Stimulated activated memory B cell treated with anti-CD40 and anti-IgM and Interleukin-4, amounts not matched to agents 10 μg/mL and 1 μg/mL and 100 μg/mL, for 72 hours (primary cell): ENCODE measurements around the gene TSPAN9.
A peak's percentile ranks its signal among the peaks of the same experiment; 100 is the strongest.

ENCODE experiments used
- ATAC-seq: fragments of 150-1000 bp; cut with Tn5 transposase; 2 replicates; pipeline ENCODE4 v1.10.0; 2021
- H3K27ac Mint-ChIP-seq: one replicate; pipeline ENCODE4 v1.8.0; 2022; ENCODE audit warnings: mild to moderate bottlenecking, mixed read lengths
- H3K27me3 Mint-ChIP-seq: one replicate; pipeline ENCODE4 v1.8.0; 2022; ENCODE audit warnings: mixed read lengths
- H3K36me3 Mint-ChIP-seq: one replicate; pipeline ENCODE4 v1.8.0; 2022; ENCODE audit warnings: mixed read lengths
- H3K4me1 Mint-ChIP-seq: one replicate; pipeline ENCODE4 v1.8.0; 2022; ENCODE audit warnings: mixed read lengths
- H3K4me3 Mint-ChIP-seq: one replicate; pipeline ENCODE4 v1.8.0; 2022; ENCODE audit warnings: mild to moderate bottlenecking, moderate library complexity, mixed read lengths
- H3K9me3 Mint-ChIP-seq: one replicate; pipeline ENCODE4 v1.8.0; 2022; ENCODE audit warnings: mixed read lengths

The TSPAN9 gene

DNA sequence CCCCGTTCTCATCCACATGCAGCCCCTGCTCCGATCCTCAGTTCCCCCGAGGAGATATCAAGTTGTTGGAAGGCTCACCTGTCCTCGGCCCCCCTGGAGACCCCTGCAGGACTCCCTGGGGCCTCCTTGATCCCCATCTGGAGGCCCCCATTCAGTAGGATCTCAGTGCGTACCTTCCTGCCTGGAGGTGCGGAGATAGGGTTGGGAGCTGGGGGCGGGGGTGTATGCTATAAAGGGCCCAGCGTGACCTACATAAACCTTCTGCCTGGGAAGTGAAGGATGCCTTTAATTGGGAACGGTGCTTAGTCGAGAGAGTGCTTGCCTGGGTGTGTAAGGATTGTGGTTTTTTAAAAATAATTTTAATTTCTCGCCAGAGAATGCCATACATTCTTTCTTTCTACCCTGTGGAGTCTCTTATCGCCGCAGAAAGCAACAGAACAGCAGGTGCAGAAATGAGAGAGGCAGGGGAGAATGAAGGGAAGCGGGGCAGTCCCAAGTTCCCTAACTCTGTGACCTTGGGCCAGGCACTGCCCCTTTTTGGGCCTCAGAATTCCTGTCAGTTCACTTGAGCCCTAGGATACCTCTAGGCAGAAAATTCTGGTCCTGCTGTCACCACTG lies 153.7 kb downstream of the TSPAN9 start:
- Mint-ChIP-seq H3K27me3 (peaks cover 12% of the 10 kb centered on the region), H3K4me1 (peaks cover 47% of the 10 kb centered on the region), H3K36me3 (no peaks in the 10 kb centered on the region), H3K27ac (peak overlapping the region; percentile 20), H3K9me3 (peaks cover 4% of the 10 kb centered on the region), H3K4me3 (no peak overlapping the region)
- no peak for ATAC-seq

DNA sequence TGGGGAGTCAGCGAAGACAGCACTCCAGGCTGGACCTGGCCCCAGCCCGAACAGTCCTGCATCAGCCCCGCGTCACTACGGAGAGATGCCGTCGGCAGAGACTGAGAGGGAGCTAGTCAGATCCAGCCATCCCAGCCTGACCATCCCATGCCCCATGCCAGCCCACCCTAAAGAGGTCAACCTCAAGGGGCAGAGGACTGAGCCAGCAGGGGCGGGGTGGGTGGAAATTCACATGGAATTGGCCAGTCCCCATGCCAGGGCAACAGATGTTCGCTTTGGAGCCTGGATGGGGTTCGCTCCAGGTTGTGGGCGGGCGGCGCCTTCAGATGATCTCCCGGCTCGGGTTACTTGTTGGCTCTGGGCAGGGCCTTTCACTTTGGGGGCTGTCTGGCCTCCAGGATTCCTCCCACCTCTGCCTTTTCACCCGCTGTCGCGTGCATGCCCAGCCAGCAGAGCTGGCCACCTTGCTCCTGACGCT lies 154.3 kb downstream of the TSPAN9 start:
- H3K9me3 Mint-ChIP-seq: peaks cover 4% of the 10 kb centered on the region
- H3K27me3 Mint-ChIP-seq: peaks cover 12% of the 10 kb centered on the region
- H3K4me3 Mint-ChIP-seq: no peak overlapping the region
- ATAC-seq: no peak
- no peak overlapping the region for H3K27ac Mint-ChIP-seq
- H3K36me3 Mint-ChIP-seq: no peaks in the 10 kb centered on the region
- peaks cover 43% of the 10 kb centered on the region for H3K4me1 Mint-ChIP-seq

DNA sequence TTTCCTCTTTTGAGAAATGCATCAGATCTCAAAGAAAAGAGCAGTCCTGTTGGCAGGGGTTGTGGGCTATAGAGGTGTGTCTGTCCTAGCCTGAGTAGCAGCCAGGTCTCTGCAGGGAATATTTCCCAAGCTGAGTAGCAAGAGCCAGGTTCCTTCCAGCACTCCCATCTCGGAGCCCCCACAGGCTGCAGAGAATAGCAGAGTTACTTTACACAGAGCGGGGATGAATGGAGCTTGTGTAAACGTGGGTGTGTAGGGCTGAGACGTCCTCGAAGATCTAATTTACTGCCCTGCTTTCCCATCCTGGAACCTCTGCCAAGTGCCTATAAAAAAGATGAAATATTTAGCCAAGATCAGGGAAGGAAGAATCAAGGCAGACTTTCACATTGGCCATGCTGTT lies 156.6 kb downstream of the TSPAN9 start:
- H3K36me3 Mint-ChIP-seq: no peaks in the 10 kb centered on the region
- peaks cover 22% of the 10 kb centered on the region for H3K4me1 Mint-ChIP-seq
- ATAC-seq: no peak
- H3K4me3 Mint-ChIP-seq: no peak overlapping the region
- H3K9me3 Mint-ChIP-seq: peaks cover 3% of the 10 kb centered on the region
- H3K27me3 Mint-ChIP-seq: peaks cover 12% of the 10 kb centered on the region
- no peak overlapping the region for H3K27ac Mint-ChIP-seq

DNA sequence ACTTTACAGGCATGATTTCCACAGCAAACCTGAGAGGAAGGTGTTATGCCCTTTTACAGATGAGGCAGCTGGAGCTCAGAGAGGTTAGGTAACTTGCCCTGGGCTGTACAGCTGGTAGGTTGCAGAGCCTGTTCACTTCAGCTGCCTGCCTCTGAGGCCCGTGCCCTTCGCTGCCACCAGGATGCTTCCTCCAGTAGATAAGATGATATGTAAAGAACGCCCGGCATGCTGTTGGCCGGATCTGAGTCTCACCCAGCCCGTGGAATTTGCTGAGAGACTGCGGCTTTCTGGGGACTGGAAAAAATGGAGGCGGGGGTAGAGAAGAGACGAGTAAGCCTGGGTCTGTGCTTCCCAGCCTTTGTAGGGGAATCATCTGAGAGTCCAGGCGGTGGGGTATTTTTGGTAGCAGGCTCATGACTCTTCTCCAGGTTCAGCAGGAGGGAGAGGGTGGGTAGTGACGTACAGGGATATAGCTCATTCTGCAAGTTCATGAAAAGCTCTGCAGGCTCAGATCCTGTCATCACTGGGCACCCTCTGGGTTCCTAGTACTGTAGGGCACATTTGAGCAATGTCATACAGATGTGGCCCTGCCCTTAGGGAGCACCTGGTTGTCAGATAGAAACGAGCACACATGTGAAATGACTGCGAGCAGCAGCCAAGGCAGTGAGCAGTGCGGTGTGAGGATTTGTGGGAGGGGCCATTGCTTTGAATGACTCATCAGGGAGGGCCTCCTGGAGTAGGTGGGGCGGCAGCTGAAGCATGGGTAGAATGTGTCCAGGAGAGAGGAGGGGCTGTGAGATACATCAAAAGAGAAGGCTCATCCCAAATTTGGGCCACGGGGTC lies 159.4 kb downstream of the TSPAN9 start:
- Mint-ChIP-seq H3K27ac (no peak overlapping the region), H3K4me1 (no peaks in the 10 kb centered on the region), H3K27me3 (peaks cover 12% of the 10 kb centered on the region), H3K36me3 (no peaks in the 10 kb centered on the region), H3K4me3 (no peak overlapping the region), H3K9me3 (no peaks in the 10 kb centered on the region)
- peak; percentile 75 for ATAC-seq

DNA sequence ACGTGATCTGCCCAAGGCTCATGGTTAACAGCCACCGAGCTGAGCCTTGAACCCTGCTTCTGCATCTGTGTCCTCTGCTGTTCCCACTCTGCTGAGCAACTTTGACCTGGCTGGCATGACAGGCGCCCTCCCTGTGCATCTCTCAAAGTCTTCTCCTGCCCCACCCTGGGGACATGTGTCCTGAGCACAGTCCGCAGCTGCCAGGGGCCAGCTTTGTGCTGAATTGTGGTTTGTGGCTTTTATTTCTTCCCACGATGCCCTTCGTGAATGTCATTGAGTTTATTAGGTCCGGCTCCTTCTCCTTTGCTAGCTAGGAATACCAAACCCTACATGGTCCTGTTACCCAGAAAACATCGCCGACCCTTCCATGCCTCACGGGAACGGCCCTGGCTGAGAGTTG lies 161.0 kb downstream of the TSPAN9 start:
- ATAC-seq: no peak
- Mint-ChIP-seq H3K36me3 (no peaks in the 10 kb centered on the region), H3K4me3 (no peak overlapping the region), H3K9me3 (no peaks in the 10 kb centered on the region), H3K4me1 (no peaks in the 10 kb centered on the region), H3K27me3 (peaks cover 12% of the 10 kb centered on the region), H3K27ac (no peak overlapping the region)

DNA sequence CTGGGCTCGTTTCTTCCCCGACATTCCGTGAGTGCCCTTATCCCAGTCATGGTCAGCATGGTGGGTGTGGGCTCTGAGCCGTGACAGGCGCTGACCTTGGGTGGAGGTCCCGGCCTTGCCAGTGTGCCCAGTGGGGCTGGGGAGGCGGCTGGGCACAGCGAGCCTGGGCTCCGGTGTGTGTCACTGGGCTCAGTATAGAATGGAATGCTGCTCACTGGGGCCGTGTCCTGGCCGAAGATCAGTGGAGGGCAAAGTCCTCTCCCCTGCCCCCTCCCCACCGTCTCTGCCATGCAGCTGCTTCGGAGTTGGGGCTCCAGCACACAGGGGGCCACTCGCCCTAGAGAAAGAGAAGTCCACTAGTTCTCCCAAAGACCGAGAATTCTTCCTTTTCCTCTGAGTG lies 164.4 kb downstream of the TSPAN9 start:
- Mint-ChIP-seq H3K9me3 (no peaks in the 10 kb centered on the region), H3K27me3 (no peaks in the 10 kb centered on the region), H3K4me1 (no peaks in the 10 kb centered on the region), H3K27ac (no peak overlapping the region), H3K4me3 (no peak overlapping the region), H3K36me3 (no peaks in the 10 kb centered on the region)
- no peak for ATAC-seq

DNA sequence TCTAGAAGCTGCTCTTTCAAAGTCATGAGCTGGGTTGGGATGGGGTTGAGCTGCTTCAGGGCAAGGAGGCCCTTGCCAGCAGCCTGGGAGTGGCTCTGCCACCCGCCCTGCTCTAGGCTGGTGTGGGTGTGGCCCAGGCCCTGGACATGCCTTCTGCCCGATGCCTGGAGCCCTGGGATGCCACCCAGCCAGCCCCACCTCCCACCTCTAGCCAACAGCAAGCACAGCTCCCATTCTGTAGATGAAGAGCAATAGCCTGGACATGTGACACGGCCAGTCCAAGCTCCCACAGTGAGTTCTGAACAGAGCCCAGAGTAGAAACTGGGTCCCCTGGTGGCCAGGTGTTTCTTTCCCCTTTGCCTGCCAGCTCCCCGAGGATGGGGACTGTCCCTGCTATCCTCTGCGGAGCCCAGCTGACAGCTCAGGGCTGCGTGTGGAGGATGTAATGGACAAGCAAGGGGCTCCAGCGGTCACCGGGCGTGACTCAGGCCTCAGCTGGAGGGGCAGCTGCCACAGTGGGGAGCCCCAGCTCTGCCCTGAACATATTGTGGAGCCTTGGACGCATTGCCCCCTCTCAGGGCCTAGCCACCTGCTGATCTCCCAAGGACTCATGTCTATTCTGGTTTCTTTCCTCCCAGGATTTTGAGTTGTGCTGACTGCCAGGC lies 165.2 kb downstream of the TSPAN9 start:
- ATAC-seq: no peak
- Mint-ChIP-seq H3K4me1 (no peaks in the 10 kb centered on the region), H3K27me3 (no peaks in the 10 kb centered on the region), H3K4me3 (no peak overlapping the region), H3K36me3 (no peaks in the 10 kb centered on the region), H3K27ac (no peak overlapping the region), H3K9me3 (no peaks in the 10 kb centered on the region)

DNA sequence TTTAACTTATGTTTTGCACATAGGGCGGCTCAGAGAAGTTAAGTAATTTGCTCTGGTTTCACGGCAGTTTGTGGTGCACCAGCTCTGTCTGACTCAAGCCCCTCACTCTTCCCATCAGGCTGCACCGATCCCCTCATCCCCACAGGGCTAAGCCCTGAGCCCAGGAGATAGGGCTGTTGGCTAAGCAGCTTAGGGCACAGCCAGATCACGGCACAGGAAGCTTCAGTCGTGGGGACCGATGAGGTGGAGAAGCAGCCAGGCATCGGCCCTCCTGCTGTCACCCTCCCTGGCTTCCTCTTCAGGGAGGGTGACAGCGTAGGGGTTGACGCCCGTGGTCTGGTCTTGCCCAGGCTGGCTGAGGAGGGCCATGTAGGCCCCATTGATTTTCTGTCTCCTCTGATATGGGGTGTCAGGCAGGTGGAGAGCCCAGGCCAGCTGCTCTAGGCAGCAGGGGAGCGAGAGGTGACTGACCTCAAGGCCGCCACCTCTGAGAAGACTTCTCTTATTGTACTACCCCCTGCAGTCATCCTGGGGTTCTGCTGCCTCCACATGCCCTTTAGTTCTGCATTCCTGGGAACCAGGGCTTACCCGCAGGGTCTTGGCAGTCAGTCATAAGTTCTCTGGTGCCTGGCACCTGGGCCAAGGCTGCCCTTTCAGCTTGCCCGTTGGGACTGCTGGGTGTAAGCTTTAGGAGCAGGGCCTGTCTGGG lies 166.4 kb downstream of the TSPAN9 start:
- Mint-ChIP-seq H3K36me3 (no peaks in the 10 kb centered on the region), H3K9me3 (no peaks in the 10 kb centered on the region), H3K27ac (no peak overlapping the region), H3K4me3 (no peak overlapping the region), H3K4me1 (peaks cover 9% of the 10 kb centered on the region), H3K27me3 (no peaks in the 10 kb centered on the region)
- ATAC-seq: peak; percentile 5

DNA sequence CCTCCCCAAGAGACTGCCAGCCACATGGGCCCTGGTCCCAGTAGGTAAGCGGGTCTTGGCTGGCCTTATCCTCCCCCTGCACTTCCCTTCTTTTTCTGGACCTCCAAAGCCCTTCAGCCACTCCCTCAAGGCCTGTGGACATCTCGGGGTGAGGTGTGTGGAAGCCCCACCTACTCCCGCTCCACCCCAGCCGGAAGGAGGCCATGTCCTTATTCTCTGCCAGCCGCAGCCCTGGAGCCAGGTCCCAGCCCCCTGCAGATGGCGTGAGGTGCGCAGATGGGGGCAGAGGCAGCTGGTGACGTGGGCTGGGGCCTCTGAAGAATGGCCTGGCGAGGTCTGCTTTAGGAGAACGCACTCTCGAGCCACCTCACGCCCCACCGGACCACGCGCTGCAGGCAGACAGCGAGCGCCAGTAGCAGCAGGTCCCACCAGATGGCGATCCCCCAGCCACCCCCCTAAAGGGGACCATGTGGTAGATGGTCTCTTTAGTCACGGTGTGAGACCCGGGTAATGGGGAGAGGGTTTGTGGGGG lies 167.1 kb downstream of the TSPAN9 start:
- no peak for ATAC-seq
- Mint-ChIP-seq H3K27me3 (peaks cover 7% of the 10 kb centered on the region), H3K4me3 (no peak overlapping the region), H3K4me1 (peaks cover 17% of the 10 kb centered on the region), H3K9me3 (no peaks in the 10 kb centered on the region), H3K36me3 (no peaks in the 10 kb centered on the region), H3K27ac (no peak overlapping the region)

DNA sequence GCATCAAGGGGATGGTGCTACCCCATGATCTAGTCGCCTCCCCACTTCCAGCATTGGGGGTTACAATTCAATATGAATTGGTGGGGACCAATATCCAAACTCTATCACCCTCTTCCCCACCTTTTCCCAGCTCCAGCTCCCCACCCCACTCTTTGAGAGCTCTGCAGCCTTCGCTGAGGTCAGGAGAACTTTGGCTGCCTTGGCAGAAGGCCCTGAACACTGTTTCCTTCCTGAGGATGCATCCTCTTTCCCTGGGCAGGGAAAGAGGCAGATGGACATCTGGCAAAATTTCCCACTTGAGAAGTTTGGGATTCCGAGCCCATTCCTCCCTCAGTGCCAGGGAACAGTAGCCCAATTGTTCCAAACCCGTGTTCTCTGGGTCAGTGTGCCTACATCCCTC lies 169.1 kb downstream of the TSPAN9 start:
- no peaks in the 10 kb centered on the region for H3K9me3 Mint-ChIP-seq
- H3K27ac Mint-ChIP-seq: no peak overlapping the region
- peaks cover 24% of the 10 kb centered on the region for H3K27me3 Mint-ChIP-seq
- no peaks in the 10 kb centered on the region for H3K36me3 Mint-ChIP-seq
- ATAC-seq: no peak
- no peak overlapping the region for H3K4me3 Mint-ChIP-seq
- peaks cover 20% of the 10 kb centered on the region for H3K4me1 Mint-ChIP-seq

DNA sequence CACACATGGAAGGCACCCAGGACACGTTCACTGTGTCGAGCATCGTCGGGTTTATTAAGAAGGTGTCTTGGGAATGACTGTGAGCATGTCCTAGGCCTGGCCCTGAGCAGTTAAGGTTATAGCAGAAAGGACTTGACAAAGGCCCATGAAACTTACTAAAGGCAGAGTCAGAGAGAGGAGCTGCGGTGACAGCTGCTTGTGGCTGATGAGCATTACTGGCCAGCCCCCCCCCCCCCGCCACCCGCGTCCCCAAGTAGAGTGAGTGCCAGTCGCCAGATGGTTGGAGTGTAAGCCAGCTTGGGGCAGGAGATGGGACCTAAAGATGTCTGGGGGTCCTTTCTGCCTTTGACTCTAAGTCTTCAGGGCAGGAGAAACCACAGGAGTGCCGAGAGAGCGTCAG lies 169.9 kb downstream of the TSPAN9 start:
- peaks cover 20% of the 10 kb centered on the region for H3K4me1 Mint-ChIP-seq
- no peaks in the 10 kb centered on the region for H3K9me3 Mint-ChIP-seq
- H3K27ac Mint-ChIP-seq: no peak overlapping the region
- H3K27me3 Mint-ChIP-seq: peaks cover 32% of the 10 kb centered on the region
- H3K36me3 Mint-ChIP-seq: no peaks in the 10 kb centered on the region
- ATAC-seq: no peak
- no peak overlapping the region for H3K4me3 Mint-ChIP-seq

DNA sequence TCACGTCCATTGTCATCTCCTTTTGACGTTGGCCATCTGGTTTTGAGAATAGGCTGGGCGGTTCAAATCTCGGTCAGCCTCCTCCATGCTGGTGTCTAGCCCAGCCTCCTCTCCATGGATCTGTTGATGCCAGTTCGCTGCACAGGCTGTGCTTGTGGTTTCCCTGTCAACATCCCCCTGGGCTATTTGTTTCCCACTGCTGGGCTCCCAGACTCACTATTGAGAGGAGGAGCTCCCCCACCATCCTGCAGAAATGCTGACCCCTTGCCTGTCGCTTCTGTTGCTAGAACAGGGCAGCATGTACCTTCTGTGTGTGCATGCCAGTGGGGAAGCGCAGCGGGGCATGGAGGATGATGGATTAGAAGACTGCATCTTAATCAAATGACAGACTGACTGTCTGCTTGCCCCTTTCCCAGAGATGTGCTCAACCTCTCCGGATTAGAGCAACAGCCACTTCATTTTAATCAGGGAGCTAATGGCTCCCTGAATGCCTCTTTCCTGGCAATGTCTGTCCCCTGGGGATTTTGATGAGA lies 170.5 kb downstream of the TSPAN9 start:
- H3K4me3 Mint-ChIP-seq: no peak overlapping the region
- H3K4me1 Mint-ChIP-seq: peaks cover 20% of the 10 kb centered on the region
- H3K9me3 Mint-ChIP-seq: no peaks in the 10 kb centered on the region
- H3K27me3 Mint-ChIP-seq: peaks cover 32% of the 10 kb centered on the region
- H3K36me3 Mint-ChIP-seq: no peaks in the 10 kb centered on the region
- ATAC-seq: no peak
- H3K27ac Mint-ChIP-seq: no peak overlapping the region

DNA sequence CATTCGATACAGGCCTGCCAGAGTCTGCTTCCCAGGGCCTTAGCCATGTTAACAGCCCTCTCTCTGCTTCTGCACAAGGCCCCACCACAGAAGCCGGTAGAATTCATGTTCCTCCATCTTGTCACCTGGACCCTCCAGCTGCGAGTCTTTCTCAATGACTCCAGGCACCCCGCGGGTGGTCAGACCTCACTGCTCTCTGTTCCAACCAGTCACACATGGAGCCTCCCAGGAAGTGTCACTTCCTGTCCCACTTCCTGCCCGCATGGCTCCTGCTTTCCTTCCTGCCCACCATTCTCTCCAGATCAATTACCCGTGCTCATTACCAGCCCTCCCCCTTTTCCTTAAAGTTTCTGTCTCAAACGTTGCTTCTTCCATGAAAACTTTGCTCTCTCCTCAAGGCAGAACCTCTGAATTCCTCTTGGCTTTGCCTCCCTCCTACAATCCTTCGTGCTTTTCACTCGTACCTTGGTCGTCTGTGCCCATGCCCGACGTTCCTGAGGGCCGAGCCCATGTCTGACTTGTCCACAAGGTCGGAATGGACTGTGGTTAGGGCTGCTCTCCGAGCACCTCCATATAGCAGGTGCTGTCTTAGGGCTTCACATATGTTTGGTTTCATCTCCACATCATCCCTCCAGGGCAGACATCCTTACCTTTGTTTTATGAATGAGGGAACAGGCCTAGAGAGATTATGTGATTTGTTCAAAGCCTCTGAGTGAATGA lies 172.1 kb downstream of the TSPAN9 start:
- H3K27ac Mint-ChIP-seq: peak overlapping the region; percentile 2
- H3K4me3 Mint-ChIP-seq: no peak overlapping the region
- ATAC-seq: no peak
- no peaks in the 10 kb centered on the region for H3K9me3 Mint-ChIP-seq
- H3K36me3 Mint-ChIP-seq: no peaks in the 10 kb centered on the region
- H3K27me3 Mint-ChIP-seq: peaks cover 32% of the 10 kb centered on the region
- peaks cover 20% of the 10 kb centered on the region for H3K4me1 Mint-ChIP-seq

DNA sequence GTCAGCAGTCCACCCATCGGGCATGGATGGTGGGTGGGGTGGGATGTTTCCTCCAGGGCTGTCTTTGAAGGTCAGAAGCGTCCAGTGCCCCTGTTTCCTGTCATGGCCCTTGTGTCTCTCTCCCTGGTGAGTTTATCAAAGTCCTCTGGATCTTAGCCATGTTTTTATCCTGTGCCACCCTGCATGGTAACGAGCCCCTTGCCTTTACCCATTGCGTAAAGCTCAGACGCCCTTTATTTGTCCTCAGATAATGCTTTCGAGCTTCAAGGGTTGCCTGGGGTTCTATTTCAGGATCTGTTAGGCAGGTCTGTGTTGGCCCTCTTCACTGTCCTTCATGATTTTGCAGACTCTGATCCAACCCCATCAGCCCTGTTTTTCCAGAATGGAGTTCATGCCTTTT lies 172.9 kb downstream of the TSPAN9 start:
- H3K9me3 Mint-ChIP-seq: no peaks in the 10 kb centered on the region
- no peak overlapping the region for H3K27ac Mint-ChIP-seq
- H3K27me3 Mint-ChIP-seq: peaks cover 32% of the 10 kb centered on the region
- no peak for ATAC-seq
- no peak overlapping the region for H3K4me3 Mint-ChIP-seq
- peaks cover 20% of the 10 kb centered on the region for H3K4me1 Mint-ChIP-seq
- no peaks in the 10 kb centered on the region for H3K36me3 Mint-ChIP-seq
